Small intestine (tissue), 7 donors: ENCODE measurements around the gene MGAT4C. TPM values are rescaled to one million over a fixed set of nuclear protein-coding genes. Genes with fewer than 3 reads are reported as not detected.

Experiments used
- DNase-seq, 2 donors: peaks; one replicate each; pipeline versions ENCODE4 v3.0.0 to v3.0.0-alpha.2; 2013
- FAIRE-seq: peaks from 2 replicates; lab custom pipeline; 2012; peaks lifted over from hg19 to GRCh38; lab: Jason Lieb, UNC
- H3K27ac ChIP-seq, 3 donors: one replicate each; pipeline ENCODE4 v1.5.1; 2013; ENCODE audit warnings: low read length in 2 of 3, mild to moderate bottlenecking in 2 of 3, control low read depth in 1 of 3, inconsistent platforms in 1 of 3, low read depth in 1 of 3, moderate library complexity in 1 of 3
- H3K27me3 ChIP-seq, 3 donors: one replicate each; pipeline ENCODE4 v1.6.1; 2013; ENCODE audit warnings: low read length in 3 of 3, inconsistent platforms in 1 of 3; ENCODE audit not compliant: control insufficient read depth in 3 of 3, insufficient read depth in 3 of 3
- H3K36me3 ChIP-seq, 3 donors: one replicate each; pipeline ENCODE4 v1.6.1; 2013; ENCODE audit warnings: low read length in 3 of 3, inconsistent platforms in 1 of 3, low read depth in 1 of 3, mild to moderate bottlenecking in 1 of 3, moderate library complexity in 1 of 3; ENCODE audit not compliant: control insufficient read depth in 3 of 3, insufficient read depth in 2 of 3
- H3K4me1 ChIP-seq, 3 donors: one replicate each; pipeline ENCODE4 v1.6.1; 2013; ENCODE audit warnings: low read length in 2 of 3, inconsistent platforms in 1 of 3, low read depth in 1 of 3, mild to moderate bottlenecking in 1 of 3, moderate library complexity in 1 of 3; ENCODE audit not compliant: control insufficient read depth in 3 of 3, insufficient read depth in 2 of 3
- H3K4me3 ChIP-seq, 3 donors: one replicate each; pipeline ENCODE4 v1.5.1; 2013; ENCODE audit warnings: low read length in 3 of 3, control low read depth in 1 of 3, inconsistent platforms in 1 of 3, low read depth in 1 of 3, mild to moderate bottlenecking in 1 of 3, moderate library complexity in 1 of 3
- H3K9me3 ChIP-seq, 2 donors: one replicate each; pipeline ENCODE4 v1.6.1; 2013; ENCODE audit warnings: low read depth in 1 of 2, low read length in 1 of 2; ENCODE audit not compliant: control insufficient read depth in 2 of 2, insufficient read depth in 1 of 2
- WGBS, 3 donors: extraction: QIAGEN DNeasy Blood & Tissue Kit; methylation state at CpG; one replicate each; pipeline ENCODE4 v1.1.7; 2013; 5-methylcytosine and 5-hydroxymethylcytosine counted together
- polyA plus RNA-seq, 4 donors: library from polyadenylated mRNA; stranded (reverse) in 3 of 4; unstranded in 1 of 4; fragments of 200-250 nt in 3 of 4; fragments of 120-200 nt in 1 of 4; gene quantifications; one replicate each; pipeline versions ENCODE4 v1.2.1 to v1.2.3, GENCODE V29; 2013
- donor health status: healthy with polysubstance abuse.
- donor health status: control.
- donor health status: control.
- donor health status: Bipolar disorder and iron deficiency.
- donor health status: healthy.

MGAT4C gene
- polyA plus RNA-seq, 4 donors: under 0.01 to 0.49 (median 0.12) TPM; not detected in 1

DNA sequence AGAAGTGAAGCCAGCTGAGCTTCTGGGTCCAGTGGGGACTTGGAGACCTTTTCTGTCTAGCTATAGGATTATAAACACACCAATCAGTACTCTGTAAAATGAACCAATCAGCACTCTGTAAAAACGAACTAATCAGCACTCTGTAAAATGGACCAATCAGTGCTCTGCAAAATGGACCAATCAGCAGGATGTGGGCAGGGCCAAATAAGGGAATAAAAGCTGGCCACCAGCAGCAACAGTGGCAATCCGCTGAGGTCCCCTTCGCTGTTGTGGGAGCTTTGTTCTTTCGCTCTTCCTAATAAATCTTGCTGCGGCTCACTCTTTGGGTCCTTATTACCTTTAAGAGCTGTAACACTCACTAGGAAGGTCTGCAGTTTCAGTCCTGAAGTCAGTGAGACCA, 309.8 kb downstream of the MGAT4C start:
- Histone ChIP-seq H3K4me3 (no peak overlapping the region), H3K27ac (no peak overlapping the region), H3K9me3 (no peaks in the 10 kb centered on the region), H3K27me3 (no peaks in the 10 kb centered on the region), H3K4me1 (no peaks in the 10 kb centered on the region), H3K36me3 (no peaks in the 10 kb centered on the region)
- no peak for DNase-seq
- WGBS, 3 donors: 86 to 96% (median 94%) methylated on average over 5 of the region's 5 CpGs
- no peak for FAIRE-seq

DNA sequence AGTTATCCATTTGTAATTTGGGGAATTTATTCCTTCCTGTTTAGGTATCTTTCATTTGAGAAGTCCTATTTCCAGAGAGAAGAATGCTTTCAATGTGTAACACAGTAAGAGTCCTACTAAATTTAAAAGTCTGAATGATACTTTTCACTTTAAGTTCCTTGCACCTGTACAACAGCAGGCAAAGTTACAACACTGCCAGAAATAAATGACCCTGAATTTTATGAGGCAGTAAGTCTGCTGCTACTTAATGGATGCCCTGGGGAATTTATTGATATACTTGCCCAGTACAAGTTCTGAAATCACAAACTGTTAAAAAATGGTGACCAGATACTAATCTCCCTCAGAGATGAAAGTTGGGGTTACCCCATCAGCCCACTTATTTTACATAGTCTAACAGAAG, 329.0 kb downstream of the MGAT4C start:
- FAIRE-seq (no peak), DNase-seq (no peak)
- Histone ChIP-seq H3K4me1 (no peaks in the 10 kb centered on the region), H3K36me3 (no peaks in the 10 kb centered on the region), H3K27ac (no peak overlapping the region), H3K4me3 (no peak overlapping the region), H3K9me3 (no peaks in the 10 kb centered on the region), H3K27me3 (no peaks in the 10 kb centered on the region)

DNA sequence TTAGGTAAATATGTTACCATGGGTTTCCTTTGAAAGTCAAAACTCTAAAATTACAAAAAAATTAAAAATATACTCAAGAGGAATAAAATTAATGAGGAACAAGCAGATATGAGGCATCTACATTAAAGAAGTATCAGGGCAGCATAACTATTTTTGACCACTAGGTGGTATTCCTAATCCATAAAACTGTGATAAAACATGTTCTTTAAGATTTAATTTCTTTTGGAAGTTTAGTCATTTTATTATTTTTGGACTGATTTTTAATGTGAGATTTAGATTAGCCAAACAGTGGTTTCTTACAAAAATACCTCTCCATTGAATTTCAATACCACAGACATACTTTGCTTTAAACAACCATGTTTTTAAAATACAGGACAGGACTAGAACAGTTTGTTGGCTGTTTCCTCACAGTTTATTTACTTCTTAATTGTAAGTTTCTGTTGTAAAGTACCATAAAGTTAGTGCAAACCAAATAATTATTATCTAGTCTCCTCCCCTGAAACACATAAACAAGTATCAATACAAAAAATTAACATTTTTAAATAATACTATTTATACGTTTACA, 332.3 kb downstream of the MGAT4C start:
- Histone ChIP-seq H3K27ac (no peak overlapping the region), H3K4me3 (no peak overlapping the region), H3K9me3 (no peaks in the 10 kb centered on the region), H3K4me1 (no peaks in the 10 kb centered on the region), H3K27me3 (no peaks in the 10 kb centered on the region), H3K36me3 (no peaks in the 10 kb centered on the region)
- DNase-seq (peak; percentile 9 to 19), FAIRE-seq (peak; percentile 49)
- WGBS, 3 donors: 84 to 89% (median 88%) methylated on average over 1 of the region's 1 CpG

DNA sequence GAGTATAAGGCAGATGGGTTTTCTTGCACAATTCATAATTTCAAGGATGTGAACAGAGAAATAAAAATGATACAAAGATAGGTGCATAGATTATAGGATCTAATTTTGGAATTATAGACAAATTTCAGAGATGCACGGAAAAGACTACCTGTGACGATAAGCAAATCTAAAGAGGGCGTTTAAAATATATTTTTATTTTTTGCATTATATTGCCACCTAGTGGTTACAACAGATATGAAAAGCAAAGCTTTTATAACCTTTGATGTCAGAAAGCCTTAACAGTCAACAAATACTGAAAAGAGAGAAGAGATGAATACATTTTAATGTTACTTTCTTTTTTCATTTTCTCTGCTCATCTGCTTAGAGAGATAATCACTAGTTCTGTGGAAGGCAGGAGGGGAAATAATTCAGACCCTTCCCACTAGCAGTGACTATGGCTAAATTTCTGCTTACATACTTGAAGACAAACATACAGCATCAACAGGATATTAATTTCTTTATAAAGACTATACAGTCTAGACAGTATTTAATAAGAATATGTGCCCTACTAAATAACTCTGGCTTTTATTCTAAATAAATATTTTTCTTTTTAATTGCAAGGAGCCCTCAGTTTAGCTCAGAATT, 335.8 kb downstream of the MGAT4C start:
- DNase-seq (peak; percentile 46 to 53), FAIRE-seq (no peak)
- Histone ChIP-seq H3K27me3 (no peaks in the 10 kb centered on the region), H3K4me3 (no peak overlapping the region), H3K9me3 (no peaks in the 10 kb centered on the region), H3K27ac (no peak overlapping the region), H3K4me1 (no peaks in the 10 kb centered on the region), H3K36me3 (no peaks in the 10 kb centered on the region)
- 1 to 2% (median 1%) methylated on average over 3 of the region's 3 CpGs for WGBS, 3 donors
